SK-N-SH treated with all-trans-retinoic acid at 6 μM for 48 hours (cell line): Measurements from ENCODE around the gene GPD1.

Experiments used
- ATAC-seq: fragments of 200-7000 bp; cut with Tn5 transposase; 3 replicates; pipeline ENCODE4 v1.9.1; 2020; ENCODE audit warnings: mild to moderate bottlenecking, moderate library complexity
- ARNTL ChIP-seq: fragments of 450-650 bp; formaldehyde crosslinking; IDR thresholded peaks from 2 replicates; pipeline ENCODE4 v1.5.0; 2020; ENCODE audit warnings: low read depth, mild to moderate bottlenecking, moderate library complexity, borderline replicate concordance
- BACH2 ChIP-seq: fragments of 250-450 bp; sonication (Bioruptor Pico); IDR thresholded peaks from 2 replicates; pipeline ENCODE4 v1.9.0; 2021; ENCODE audit warnings: mild to moderate bottlenecking, borderline replicate concordance
- CSRNP3 ChIP-seq: fragments of 250-450 bp; sonication (Bioruptor Pico); IDR thresholded peaks from 2 replicates; pipeline ENCODE4 v1.5.1; 2021; ENCODE audit warnings: mild to moderate bottlenecking, moderate library complexity
- GLIS3 ChIP-seq: fragments of 250-450 bp; sonication (Bioruptor Pico); IDR thresholded peaks from 2 replicates; pipeline ENCODE4 v1.5.0; 2020; ENCODE audit warnings: mild to moderate bottlenecking, moderate library complexity
- ISL1 ChIP-seq: fragments of 250-450 bp; sonication (Bioruptor Pico); IDR thresholded peaks from 2 replicates; pipeline ENCODE4 v2.1.2; 2022; ENCODE audit warnings: mild to moderate bottlenecking, moderate library complexity
- OSR1 ChIP-seq: fragments of 250-450 bp; sonication (Bioruptor Pico); IDR thresholded peaks from 2 replicates; pipeline ENCODE4 v1.8.0; 2022; ENCODE audit warnings: moderate library complexity, mild to moderate bottlenecking, inconsistent platforms
- PATZ1 ChIP-seq: fragments of 250-450 bp; sonication (Bioruptor Pico); IDR thresholded peaks from 2 replicates; pipeline ENCODE4 v1.8.0; 2020; ENCODE audit warnings: mild to moderate bottlenecking, moderate library complexity, borderline replicate concordance
- PPARA ChIP-seq: fragments of 250-450 bp; sonication (Bioruptor Pico); IDR thresholded peaks from 2 replicates; pipeline ENCODE4 v1.5.0; 2020; ENCODE audit warnings: mild to moderate bottlenecking, borderline replicate concordance
- RARB ChIP-seq: fragments of 250-450 bp; sonication (Bioruptor Pico); IDR thresholded peaks from 2 replicates; pipeline ENCODE4 v1.8.0; 2021; ENCODE audit warnings: mild to moderate bottlenecking, moderate library complexity
- TCF4 ChIP-seq: fragments of 250-450 bp; sonication (Bioruptor Pico); IDR thresholded peaks from 2 replicates; pipeline ENCODE4 v1.8.0; 2021; ENCODE audit warnings: mild to moderate bottlenecking, moderate library complexity, borderline replicate concordance
- TOX ChIP-seq: fragments of 250-450 bp; sonication (Bioruptor Pico); IDR thresholded peaks from 2 replicates; pipeline ENCODE4 v1.8.0; 2021; ENCODE audit warnings: mild to moderate bottlenecking, moderate library complexity, borderline replicate concordance
- TSHZ2 ChIP-seq: fragments of 250-450 bp; sonication (Bioruptor Pico); IDR thresholded peaks from 2 replicates; pipeline ENCODE4 v1.5.0; 2020; ENCODE audit warnings: mild to moderate bottlenecking, moderate library complexity
- ZC3H10 ChIP-seq: fragments of 250-450 bp; sonication (Bioruptor Pico); IDR thresholded peaks from 2 replicates; pipeline ENCODE4 v1.5.1; 2021; ENCODE audit warnings: mild to moderate bottlenecking, moderate library complexity
- ZFP3 ChIP-seq: fragments of 250-450 bp; sonication (Bioruptor Pico); IDR thresholded peaks from 2 replicates; pipeline ENCODE4 v1.5.0; 2020; ENCODE audit warnings: mild to moderate bottlenecking, moderate library complexity
- ZFP30 ChIP-seq: fragments of 450-650 bp; formaldehyde crosslinking; IDR thresholded peaks from 2 replicates; pipeline ENCODE4 v1.5.0; 2022; ENCODE audit warnings: mild to moderate bottlenecking, moderate library complexity
- ZNF565 ChIP-seq: fragments of 450-650 bp; formaldehyde crosslinking; conservative IDR thresholded peaks from 2 replicates; pipeline ENCODE4 v1.5.0; 2020; ENCODE audit warnings: low read depth, mild to moderate bottlenecking, moderate library complexity
- ZNF70 ChIP-seq: fragments of 450-650 bp; formaldehyde crosslinking; IDR thresholded peaks from 2 replicates; pipeline ENCODE4 v1.5.0; 2020; ENCODE audit warnings: mild to moderate bottlenecking, moderate library complexity
- ZNF8 ChIP-seq: fragments of 450-650 bp; formaldehyde crosslinking; IDR thresholded peaks from 2 replicates; pipeline ENCODE4 v1.5.0; 2020; ENCODE audit warnings: mild to moderate bottlenecking, moderate library complexity
- TF ChIP-seq, protein P1 (sequence below): fragments of 250-450 bp; sonication (Bioruptor Pico); IDR thresholded peaks from 2 replicates; pipeline ENCODE4 v1.8.0; 2021; ENCODE audit warnings: low read depth, mild to moderate bottlenecking, moderate library complexity, borderline replicate concordance
- TF ChIP-seq, protein P2 (sequence below): fragments of 250-450 bp; sonication (Bioruptor Pico); IDR thresholded peaks from 2 replicates; pipeline ENCODE4 v1.5.1; 2020; ENCODE audit warnings: low read depth, mild to moderate bottlenecking, moderate library complexity

GPD1 gene

GRCh38 chr12:50077099-50077498 lies 26.7 kb upstream of the GPD1 start:
- ATAC-seq: no peak
- TF ChIP-seq BACH2 (CRISPR knock-in tag) (no peak), GLIS3 (CRISPR knock-in tag) (no peak), TCF4 (no peak), ARNTL (CRISPR knock-in tag) (no peak), ZC3H10 (CRISPR knock-in tag) (no peak), ISL1 (CRISPR knock-in tag) (no peak)
- TF ChIP-seq, all 23 proteins: peak for 0

DNA sequence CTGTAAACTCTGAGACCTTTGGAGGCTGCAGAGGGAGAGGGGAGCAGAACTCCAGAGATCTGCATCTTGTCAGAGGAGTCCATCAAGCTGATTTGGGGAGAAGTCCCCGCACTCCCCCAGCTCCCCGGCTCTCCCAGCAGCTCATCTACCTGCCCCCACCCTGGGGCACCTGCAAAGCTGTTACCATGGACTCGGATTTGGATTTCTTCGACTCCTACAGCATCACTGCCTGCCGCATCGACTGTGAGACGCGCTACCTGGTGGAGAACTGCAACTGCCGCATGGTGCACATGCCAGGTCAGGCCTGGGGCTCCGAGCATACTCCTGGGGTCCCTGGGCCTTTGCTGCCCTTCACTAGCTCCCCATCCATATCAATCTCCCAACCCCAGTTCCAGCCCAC lies 25.5 kb upstream of the GPD1 start:
- ATAC-seq: no peak
- TF ChIP-seq ZFP30 (CRISPR knock-in tag) (no peak), PATZ1 (CRISPR knock-in tag) (no peak), GLIS3 (CRISPR knock-in tag) (no peak), ISL1 (CRISPR knock-in tag) (no peak), ZFP3 (CRISPR knock-in tag) (no peak), TOX (no peak), RARB (CRISPR knock-in tag) (no peak), ZNF8 (no peak), ZNF565 (CRISPR knock-in tag) (no peak), BACH2 (CRISPR knock-in tag) (no peak), ZC3H10 (CRISPR knock-in tag) (no peak), ZNF70 (CRISPR knock-in tag) (no peak), PPARA (CRISPR knock-in tag) (no peak), TSHZ2 (no peak)
- TF ChIP-seq, protein P1, sequence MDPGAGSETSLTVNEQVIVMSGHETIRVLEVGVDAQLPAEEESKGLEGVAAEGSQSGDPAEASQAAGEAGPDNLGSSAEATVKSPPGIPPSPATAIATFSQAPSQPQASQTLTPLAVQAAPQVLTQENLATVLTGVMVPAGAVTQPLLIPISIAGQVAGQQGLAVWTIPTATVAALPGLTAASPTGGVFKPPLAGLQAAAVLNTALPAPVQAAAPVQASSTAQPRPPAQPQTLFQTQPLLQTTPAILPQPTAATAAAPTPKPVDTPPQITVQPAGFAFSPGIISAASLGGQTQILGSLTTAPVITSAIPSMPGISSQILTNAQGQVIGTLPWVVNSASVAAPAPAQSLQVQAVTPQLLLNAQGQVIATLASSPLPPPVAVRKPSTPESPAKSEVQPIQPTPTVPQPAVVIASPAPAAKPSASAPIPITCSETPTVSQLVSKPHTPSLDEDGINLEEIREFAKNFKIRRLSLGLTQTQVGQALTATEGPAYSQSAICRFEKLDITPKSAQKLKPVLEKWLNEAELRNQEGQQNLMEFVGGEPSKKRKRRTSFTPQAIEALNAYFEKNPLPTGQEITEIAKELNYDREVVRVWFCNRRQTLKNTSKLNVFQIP (CRISPR knock-in tag): no peak

- TF ChIP-seq OSR1 (CRISPR knock-in tag) (no peak), CSRNP3 (CRISPR knock-in tag) (no peak), TSHZ2 (no peak), ZNF565 (CRISPR knock-in tag) (no peak), ZC3H10 (CRISPR knock-in tag) (no peak), RARB (CRISPR knock-in tag) (no peak), ISL1 (CRISPR knock-in tag) (no peak)
- TF ChIP-seq, protein P2, sequence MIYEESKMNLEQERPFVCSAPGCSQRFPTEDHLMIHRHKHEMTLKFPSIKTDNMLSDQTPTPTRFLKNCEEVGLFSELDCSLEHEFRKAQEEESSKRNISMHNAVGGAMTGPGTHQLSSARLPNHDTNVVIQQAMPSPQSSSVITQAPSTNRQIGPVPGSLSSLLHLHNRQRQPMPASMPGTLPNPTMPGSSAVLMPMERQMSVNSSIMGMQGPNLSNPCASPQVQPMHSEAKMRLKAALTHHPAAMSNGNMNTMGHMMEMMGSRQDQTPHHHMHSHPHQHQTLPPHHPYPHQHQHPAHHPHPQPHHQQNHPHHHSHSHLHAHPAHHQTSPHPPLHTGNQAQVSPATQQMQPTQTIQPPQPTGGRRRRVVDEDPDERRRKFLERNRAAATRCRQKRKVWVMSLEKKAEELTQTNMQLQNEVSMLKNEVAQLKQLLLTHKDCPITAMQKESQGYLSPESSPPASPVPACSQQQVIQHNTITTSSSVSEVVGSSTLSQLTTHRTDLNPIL: no peak
- no peak for ATAC-seq
These were observed 24.0 kb upstream of the GPD1 start for GRCh38 chr12:50079771-50080170.
